Renal cortex interstitium (tissue), 3 donors: ENCODE results near the gene CCDC82. TPM values are rescaled to one million over a fixed set of nuclear protein-coding genes. Genes with fewer than 3 reads are reported as not detected.

ENCODE experiments used
- polyA plus RNA-seq, 3 donors: library from polyadenylated mRNA; unstranded; fragments of 120-200 nt; gene quantifications; one replicate each; pipeline ENCODE4 v1.2.1, GENCODE V29; 2013; ENCODE audit not compliant: insufficient read length in 3 of 3

Gene CCDC82
- polyA plus RNA-seq, 3 donors = 45.3 to 58.4 (median 54.3) TPM

Other genes with a start within 250 kb of the CCDC82 start
- gene MAML2, start 46.7 kb downstream of the CCDC82 start, polyA plus RNA-seq = 10 to 100 TPM; 30.1 to 32.2 (median 32.0) TPM
- 10 to 100 TPM; 22.4 to 26.5 (median 24.0) TPM for gene JRKL, start 101 bp upstream of the CCDC82 start, polyA plus RNA-seq